GM12891 (cell line): ENCODE data around the gene NDUFA11.

Source experiments
- DNase-seq: peaks from one replicate; pipeline ENCODE4 v3.0.0; 2011; ENCODE audit warnings: low spot score; ENCODE audit not compliant: insufficient read length
- FAIRE-seq: peaks from 2 replicates; lab custom pipeline; 2011; peaks lifted over from hg19 to GRCh38; lab: Jason Lieb, UNC
- PAX5 ChIP-seq: IDR thresholded peaks from 2 replicates; pipeline ENCODE4 v1.6.1; 2011; ENCODE audit warnings: low read length, moderate library complexity, mild to moderate bottlenecking; ENCODE audit not compliant: insufficient read depth, severe bottlenecking
- POLR2A ChIP-seq: IDR thresholded peaks from 2 replicates; pipeline ENCODE4 v1.6.1; 2011; ENCODE audit warnings: low read depth, low read length, control low read depth
- POLR2AphosphoS5 ChIP-seq: IDR thresholded peaks from 2 replicates; pipeline ENCODE4 v1.6.1; 2011; ENCODE audit warnings: low read depth, low read length, control low read depth
- POU2F2 ChIP-seq: IDR thresholded peaks from 2 replicates; pipeline ENCODE4 v1.6.1; 2011; ENCODE audit warnings: low read depth, mild to moderate bottlenecking, control low read depth, low read length, moderate library complexity
- SPI1 ChIP-seq: IDR thresholded peaks from 2 replicates; pipeline ENCODE4 v1.6.1; 2011; ENCODE audit warnings: low read depth, low read length, control low read depth
- TAF1 ChIP-seq: IDR thresholded peaks from 2 replicates; pipeline ENCODE4 v1.6.1; 2011; ENCODE audit warnings: low read depth, low read length, control low read depth

Gene NDUFA11

GRCh38 chr19:5911366-5911765, 7.8 kb upstream of the NDUFA11 start:
- FAIRE-seq, result no peak
- no peak for DNase-seq
- TF ChIP-seq POLR2AphosphoS5 (no peak), POU2F2 (no peak), SPI1 (no peak), TAF1 (no peak), POLR2A (no peak), PAX5 (no peak)

GRCh38 chr19:5910638-5910907, 7.0 kb upstream of the NDUFA11 start:
- FAIRE-seq (no peak), DNase-seq (no peak)
- no peak for TF ChIP-seq PAX5
- TF ChIP-seq POLR2AphosphoS5, result no peak
- no peak for TF ChIP-seq TAF1
- TF ChIP-seq POU2F2, result no peak
- no peak for TF ChIP-seq SPI1
- no peak for TF ChIP-seq POLR2A

- TF ChIP-seq PAX5 (no peak), POU2F2 (no peak), TAF1 (no peak), POLR2A (no peak), POLR2AphosphoS5 (no peak), SPI1 (no peak)
- DNase-seq (no peak), FAIRE-seq (no peak)
These were observed 5.3 kb upstream of the NDUFA11 start for GRCh38 chr19:5908773-5909442.

- no peak for TF ChIP-seq TAF1
- DNase-seq, result no peak
- FAIRE-seq, result no peak
These were observed 3.7 kb upstream of the NDUFA11 start for GRCh38 chr19:5907241-5907640.

- DNase-seq (no peak), FAIRE-seq (no peak)
- TF ChIP-seq POU2F2 (no peak), SPI1 (no peak), POLR2A (no peak), PAX5 (no peak), TAF1 (no peak), POLR2AphosphoS5 (no peak)
These were observed 1.7 kb upstream of the NDUFA11 start for GRCh38 chr19:5905114-5905778.

GRCh38 chr19:5904352-5905113, 943 bp upstream of the NDUFA11 start, which contains the start of gene VMAC:
Gene VMAC, plus strand, starts transcription at chr19:5904872. Its CDS starts 19 bp downstream, at chr19:5904891.
- FAIRE-seq (peak; percentile 100), DNase-seq (peak; percentile 98)
- TF ChIP-seq SPI1 (no peak), POLR2A (peak; percentile 67), POLR2AphosphoS5 (no peak), PAX5 (no peak), POU2F2 (no peak; the same call in 1 of the 2 replicates), TAF1 (peak; percentile 56)

- FAIRE-seq (no peak), DNase-seq (no peak)
- no peak for TF ChIP-seq POLR2AphosphoS5
These were observed 450 bp downstream of the NDUFA11 start for GRCh38 chr19:5903056-5903623.

GRCh38 chr19:5900976-5901375, 2.6 kb downstream of the NDUFA11 start:
- FAIRE-seq, result no peak
- DNase-seq, result no peak
- TF ChIP-seq POLR2AphosphoS5 (no peak), SPI1 (no peak), POU2F2 (no peak), TAF1 (no peak), PAX5 (no peak), POLR2A (no peak)

GRCh38 chr19:5899728-5900526, 3.7 kb downstream of the NDUFA11 start:
- DNase-seq (no peak), FAIRE-seq (no peak)
- no peak for TF ChIP-seq POU2F2
- TF ChIP-seq POLR2AphosphoS5, result no peak
- no peak for TF ChIP-seq POLR2A
- TF ChIP-seq TAF1, result no peak
- no peak for TF ChIP-seq PAX5
